ENCODE measurements around the gene GATAD2A. TPM values are rescaled to one million over a fixed set of nuclear protein-coding genes. Genes with fewer than 3 reads are reported as not detected.

The GATAD2A gene
- total and polyA plus RNA-seq, 10 of the 15 experiments (the other 5 are each of a cell fraction or from before 2014, with no cell fraction given): 2.6 to 173 (median 32.0) TPM

DNA sequence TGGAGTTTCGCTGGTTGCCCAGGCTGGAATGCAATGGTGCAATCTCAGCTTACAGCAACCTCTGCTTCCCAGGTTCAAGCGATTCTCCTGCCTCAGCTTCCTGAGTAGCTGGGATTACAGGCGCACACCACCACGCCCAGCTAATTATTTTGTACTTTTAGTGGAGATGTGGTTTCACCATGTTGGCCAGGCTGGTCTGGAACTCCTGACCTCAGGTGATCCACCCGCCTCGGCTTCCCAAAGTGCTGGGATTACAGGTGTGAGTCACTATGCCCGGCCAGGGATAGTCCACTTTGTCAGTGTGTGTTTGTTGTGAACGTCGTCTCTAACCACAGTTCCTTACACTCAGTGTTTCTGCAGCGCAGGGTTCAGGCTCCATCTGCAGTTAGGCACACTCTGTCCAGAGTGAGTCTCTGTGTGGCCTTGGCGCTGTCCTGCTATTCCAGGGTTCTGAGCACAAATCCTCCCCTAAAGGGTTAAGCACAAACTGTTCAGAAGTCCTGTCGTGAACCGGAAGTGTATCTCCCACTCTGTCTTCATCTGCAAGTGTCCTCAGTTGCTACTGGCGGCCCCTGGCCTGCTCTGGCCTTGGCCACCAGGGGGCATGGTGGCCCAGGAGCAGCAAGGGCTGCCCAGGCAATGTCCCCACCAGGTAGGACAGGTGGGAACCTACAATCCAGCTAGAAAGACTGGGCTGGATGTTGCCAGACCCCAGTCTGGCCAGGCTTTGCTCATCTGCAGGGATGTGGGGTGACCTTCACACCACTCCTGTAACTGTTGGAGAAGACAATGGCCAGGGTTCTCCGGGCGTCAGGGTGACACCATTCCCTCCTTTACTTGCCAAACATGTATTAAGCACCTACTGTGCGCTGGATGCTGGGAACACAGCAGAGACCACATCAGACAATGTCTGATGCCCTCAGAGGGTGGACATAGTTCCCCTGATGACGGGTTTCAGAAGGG, 38.8 kb upstream of the GATAD2A start (continued):
- no peak for TF ChIP-seq ZZZ3 (IDR thresholded peaks at IDR 0.05; ENCODE audit: control insufficient read depth, insufficient read length, low read depth)
- no peak for TF ChIP-seq ZBTB33 (IDR thresholded peaks at IDR 0.05)
- TF ChIP-seq, protein P1, sequence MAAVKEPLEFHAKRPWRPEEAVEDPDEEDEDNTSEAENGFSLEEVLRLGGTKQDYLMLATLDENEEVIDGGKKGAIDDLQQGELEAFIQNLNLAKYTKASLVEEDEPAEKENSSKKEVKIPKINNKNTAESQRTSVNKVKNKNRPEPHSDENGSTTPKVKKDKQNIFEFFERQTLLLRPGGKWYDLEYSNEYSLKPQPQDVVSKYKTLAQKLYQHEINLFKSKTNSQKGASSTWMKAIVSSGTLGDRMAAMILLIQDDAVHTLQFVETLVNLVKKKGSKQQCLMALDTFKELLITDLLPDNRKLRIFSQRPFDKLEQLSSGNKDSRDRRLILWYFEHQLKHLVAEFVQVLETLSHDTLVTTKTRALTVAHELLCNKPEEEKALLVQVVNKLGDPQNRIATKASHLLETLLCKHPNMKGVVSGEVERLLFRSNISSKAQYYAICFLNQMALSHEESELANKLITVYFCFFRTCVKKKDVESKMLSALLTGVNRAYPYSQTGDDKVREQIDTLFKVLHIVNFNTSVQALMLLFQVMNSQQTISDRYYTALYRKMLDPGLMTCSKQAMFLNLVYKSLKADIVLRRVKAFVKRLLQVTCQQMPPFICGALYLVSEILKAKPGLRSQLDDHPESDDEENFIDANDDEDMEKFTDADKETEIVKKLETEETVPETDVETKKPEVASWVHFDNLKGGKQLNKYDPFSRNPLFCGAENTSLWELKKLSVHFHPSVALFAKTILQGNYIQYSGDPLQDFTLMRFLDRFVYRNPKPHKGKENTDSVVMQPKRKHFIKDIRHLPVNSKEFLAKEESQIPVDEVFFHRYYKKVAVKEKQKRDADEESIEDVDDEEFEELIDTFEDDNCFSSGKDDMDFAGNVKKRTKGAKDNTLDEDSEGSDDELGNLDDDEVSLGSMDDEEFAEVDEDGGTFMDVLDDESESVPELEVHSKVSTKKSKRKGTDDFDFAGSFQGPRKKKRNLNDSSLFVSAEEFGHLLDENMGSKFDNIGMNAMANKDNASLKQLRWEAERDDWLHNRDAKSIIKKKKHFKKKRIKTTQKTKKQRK (IDR thresholded peaks at IDR 0.05; ENCODE audit: low read depth, low read length): no peak
- TF ChIP-seq NFYA (IDR thresholded peaks at IDR 0.05; ENCODE audit: borderline replicate concordance, low read depth, low read length): no peak

Measured in GM12878 (cell line).